NCI-H2171 treated with DMSO at 0.1 percent for 48 hours (cell line): ENCODE data around the gene PALLD.

Experiments used
- DNase-seq: peaks from one replicate; lab custom pipeline; 2025; lab: John Stamatoyannopoulos, UW

PALLD gene

DNA sequence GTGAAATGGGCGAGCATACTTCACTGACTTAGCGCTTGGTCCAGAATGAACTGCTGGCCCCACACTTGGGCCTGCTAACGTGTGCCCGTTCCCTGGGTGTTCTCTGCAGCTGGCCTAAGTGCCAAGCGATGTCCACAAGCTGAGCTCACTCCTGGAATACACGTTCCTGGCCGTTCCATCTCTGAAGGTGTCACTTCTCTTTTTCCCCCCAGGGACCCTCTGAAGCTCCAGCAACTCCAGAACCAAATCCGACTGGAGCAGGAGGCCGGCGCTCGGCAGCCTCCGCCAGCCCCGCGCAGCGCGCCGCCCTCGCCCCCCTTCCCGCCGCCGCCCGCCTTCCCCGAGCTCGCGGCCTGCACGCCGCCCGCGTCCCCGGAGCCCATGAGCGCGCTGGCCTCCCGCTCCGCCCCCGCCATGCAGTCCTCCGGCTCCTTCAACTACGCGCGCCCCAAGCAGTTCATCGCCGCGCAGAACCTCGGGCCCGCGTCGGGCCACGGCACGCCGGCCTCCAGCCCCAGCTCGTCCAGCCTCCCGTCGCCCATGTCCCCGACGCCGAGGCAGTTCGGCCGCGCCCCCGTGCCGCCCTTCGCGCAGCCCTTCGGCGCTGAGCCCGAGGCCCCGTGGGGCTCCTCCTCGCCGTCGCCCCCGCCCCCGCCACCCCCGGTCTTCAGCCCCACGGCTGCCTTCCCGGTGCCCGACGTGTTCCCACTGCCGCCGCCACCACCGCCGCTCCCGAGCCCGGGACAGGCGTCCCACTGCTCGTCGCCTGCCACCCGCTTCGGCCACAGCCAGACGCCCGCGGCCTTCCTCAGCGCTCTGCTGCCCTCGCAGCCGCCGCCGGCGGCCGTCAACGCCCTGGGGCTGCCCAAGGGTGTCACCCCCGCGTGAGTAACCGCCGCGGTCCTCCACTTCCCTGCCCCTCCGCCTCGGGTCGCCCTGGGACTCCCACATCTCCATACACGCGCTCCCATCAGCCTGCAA is 380.9 kb downstream of the PALLD start:
- DNase-seq: no peak

DNA sequence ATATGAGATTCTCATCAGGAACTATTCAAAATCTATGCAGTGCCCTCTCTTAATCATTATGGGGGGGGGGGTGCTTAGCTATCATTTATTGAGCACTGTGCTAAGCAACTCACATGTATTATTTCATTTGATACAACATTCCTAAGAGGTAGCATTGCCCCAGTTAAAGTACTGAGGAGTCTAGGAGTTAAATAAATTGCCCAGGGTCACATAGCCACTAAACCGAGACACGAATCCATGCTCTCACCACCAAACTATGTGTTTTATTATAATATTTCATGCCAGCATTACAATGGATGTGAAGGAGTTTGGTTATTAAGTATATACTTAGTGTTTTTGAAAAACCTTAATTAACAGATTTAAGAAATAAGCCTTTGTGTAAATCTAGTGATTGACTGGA is 381.8 kb downstream of the PALLD start:
- DNase-seq: no peak

DNA sequence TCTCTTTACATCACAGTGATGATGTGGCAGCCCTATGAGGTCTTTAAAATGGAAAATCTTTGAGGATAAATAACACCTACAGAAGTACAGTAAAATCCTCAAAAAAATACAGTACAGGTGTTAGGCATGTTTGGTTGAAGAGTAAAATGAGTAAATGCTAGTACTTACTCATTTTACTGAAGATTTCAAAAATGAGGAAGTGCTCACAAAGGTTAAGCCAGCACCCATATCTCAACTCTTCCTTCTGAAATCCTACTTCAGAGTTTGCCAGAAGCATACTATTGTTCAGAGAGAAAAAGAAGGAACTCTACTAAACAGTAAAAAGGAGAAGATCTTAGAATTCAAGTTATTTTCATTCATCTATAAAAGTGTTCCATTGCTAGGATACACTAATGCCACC is 382.3 kb downstream of the PALLD start:
- DNase-seq: no peak

DNA sequence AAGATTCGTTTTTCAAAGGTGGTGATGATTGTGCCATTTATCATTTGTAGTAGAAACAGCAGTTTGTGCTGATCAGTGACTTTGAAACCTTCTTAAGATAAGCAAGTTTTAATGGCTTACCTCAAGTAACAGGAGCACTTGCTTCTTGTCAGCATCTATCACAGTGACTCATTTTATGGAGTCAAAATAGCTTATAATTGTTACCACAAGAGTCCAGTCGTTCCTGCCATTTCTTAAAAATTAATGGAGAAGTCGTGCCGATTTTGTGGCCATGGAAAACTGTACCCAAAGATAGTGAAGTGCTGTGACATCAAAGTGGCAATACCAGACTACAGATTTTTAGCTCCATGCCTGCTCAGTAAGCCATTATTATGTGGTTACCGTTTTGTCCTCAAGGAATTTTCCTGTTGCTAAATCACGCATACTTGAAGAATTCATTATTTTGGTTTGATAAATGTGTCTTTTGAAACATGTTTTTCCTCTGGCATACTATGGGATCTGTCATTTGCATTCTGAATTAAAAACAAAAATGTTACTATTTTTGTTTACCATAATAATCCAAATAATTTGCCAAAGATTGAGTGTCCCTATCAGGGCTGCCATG is 383.3 kb downstream of the PALLD start:
- no peak for DNase-seq

DNA sequence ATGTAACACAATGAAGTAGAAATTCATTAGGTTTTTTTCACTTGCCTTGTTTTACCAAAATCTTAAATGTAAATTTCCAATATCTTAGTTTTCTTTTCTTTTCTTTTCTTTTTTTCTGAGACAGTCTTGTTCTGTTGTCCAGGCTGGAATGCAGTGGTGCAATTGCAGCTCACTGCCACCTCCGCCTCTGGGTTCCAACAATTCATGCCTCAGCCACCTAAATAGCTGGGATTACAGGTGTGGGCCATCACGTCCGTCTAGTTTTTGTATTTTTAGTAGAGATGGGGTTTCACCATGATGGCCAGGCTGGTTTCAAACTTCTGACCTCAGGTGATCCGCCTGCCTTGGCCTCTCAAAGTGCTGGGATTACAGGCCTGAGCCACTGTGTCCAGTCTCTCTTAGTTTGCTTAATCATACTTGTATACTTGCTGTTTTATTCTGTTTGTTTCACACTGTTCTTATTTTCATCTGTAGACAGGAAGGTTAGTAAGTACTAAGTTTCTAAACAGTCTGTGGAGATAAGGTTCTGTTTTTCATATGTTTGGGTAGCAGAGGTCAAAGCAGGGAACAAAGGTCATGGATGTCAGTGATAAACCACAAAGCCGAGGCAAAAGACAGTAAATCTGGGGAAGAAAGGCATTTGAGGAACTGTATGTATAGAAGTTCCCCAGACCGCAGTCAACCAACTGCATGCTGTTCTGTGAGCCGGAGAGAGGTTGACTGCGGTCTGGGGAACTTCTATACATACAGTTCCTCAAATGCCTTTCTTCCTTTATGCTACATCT is 384.2 kb downstream of the PALLD start:
- no peak for DNase-seq

DNA sequence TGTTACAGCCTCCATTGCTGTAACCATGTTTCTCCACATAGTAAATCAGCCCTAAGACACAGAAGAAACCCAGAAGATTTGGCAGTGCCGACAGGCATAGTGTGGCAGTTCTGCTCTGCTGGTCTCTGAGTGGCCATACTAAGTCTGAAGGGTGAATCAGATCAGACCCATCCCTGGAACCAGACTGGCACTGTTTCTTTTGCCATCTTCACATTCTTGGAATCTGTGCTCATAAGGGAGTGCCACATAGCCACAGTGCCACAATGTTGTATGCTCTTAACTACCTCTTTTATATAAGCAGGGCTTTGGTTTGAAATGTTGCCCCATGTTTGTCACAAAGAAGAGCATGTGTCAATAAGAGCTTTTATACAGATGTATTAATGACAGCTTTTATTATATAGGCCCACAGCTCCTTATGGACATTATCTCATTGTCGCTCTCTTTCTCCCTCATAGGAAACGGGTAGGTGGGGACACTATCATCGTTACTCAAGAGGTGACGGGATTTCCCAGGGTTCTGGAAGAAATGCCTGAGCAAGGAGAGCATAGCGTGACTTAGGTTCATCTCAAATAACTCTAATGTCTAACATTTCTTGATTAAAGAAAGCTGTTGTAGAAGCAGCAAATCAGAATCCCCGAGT is 385.0 kb downstream of the PALLD start:
- DNase-seq: no peak

DNA sequence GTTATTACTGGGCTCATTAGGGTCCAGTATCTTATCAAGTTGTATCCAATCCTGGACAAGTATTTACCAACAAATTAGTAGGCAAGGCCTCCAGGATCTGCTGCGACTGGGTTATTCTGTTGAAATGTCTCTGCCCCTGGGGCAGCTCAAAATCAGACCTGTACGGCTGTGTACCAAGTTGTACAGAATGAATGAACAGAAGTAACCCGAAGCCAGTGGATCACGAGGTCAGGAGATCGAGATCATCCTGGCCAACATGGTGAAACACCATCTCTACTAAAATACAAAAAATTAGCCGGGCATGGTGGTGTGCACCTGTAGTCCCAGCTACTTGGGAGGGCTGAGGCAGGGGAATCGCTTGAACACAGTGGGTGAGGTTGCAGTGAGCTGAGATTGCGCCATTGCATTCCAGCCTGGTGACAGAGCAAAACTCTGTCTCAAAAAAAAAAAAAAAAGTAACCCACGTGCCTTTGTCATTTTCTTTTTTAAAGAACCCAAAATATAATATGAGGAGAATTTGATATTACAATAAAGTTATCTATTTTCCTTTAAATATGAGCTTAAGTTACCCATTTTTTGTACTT is 385.9 kb downstream of the PALLD start:
- DNase-seq: no peak

DNA sequence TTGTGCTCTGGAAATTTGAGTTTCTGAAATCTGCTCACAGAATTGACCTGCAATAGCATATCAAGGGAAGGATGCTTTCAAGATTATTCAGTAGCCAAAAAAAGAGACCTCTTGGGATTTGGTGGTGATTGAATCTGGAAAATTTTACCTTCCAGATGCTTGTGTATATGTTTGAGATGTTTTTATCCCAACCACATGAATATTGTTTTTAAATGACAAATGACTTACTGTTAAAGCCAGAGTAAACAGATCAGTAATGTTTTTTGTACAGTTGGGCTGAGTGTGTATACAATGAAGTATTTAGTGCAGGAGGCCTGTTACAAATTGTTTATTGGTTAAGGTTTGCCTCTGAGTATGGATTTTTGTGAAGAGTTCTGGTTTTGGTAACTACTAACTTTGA is 386.7 kb downstream of the PALLD start:
- no peak for DNase-seq

DNA sequence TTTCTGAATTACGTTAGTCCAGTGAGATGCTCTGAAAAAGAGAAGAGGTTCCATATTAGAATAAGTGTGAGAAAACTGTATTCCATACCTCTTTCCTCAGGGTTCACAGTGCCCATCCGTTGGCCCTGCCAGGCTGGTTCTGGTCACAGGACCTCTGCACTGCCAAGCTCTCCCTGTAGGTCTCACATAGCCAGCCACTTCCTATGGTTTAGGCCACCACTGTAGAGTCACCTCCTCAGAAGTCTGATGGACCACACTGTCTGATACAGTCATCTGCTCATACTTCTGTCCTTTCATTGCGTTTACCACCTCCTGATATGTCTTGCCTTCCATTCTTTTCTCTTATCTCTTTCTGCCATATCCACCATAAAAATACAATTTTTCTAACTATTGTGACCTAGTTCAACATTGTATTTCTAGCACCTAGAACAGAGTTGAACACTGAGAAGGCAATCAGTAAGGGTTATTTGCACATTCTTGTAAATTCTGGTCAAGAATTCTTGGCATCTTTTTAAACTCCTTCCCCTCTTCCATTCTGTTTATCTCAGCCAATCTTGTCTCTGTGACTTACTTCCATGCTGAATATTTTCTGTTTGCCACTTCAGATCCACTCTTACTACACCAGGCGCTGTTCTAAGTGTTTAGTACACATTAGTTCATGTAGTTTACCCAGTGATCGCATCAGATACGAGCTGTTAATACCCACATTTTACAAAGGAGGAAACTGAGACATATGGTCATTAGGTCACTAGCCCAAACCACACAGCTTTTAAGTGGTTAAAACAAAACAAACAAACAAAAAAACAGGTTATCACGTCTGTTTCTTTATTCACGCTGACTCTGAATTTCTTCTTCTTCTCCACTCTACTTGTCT is 387.6 kb downstream of the PALLD start:
- no peak for DNase-seq

DNA sequence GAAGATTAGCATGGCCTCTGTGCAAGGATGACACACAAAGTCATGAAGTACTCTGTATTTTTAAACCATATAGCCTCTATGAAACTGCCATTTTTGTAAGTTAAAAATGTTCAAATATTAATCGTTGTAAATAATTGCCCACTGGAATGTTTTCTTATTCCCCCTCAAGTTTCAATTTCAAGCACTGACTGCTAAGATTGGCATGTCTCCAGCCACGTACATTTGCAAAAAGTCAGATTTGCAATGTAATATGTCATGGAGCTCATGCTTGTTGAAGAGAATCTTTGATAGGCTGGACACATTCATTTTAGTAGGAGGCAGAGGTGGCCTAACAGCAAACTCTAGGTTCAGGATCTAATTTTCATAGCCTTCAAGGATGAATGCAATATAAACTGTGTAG is 388.5 kb downstream of the PALLD start:
- no peak for DNase-seq

DNA sequence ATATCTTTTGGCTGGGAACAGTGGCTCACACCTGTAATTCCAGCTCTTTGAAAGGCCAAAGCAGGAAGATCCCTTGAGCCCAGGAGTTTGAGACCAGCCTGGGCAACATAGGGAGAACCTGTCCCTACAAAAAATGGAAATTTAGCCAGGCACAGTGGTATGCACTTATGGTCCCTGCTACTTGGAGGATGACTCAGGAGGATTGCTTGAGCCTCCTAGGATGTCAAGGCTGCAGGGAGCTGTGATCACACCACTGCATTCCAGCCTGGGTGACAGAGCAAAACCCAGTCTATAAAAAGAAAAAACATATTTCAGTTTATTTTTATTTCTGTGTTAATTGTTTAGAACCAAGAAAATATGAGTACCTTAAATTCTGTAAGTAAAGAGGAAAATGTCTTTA is 389.5 kb downstream of the PALLD start:
- DNase-seq: no peak

DNA sequence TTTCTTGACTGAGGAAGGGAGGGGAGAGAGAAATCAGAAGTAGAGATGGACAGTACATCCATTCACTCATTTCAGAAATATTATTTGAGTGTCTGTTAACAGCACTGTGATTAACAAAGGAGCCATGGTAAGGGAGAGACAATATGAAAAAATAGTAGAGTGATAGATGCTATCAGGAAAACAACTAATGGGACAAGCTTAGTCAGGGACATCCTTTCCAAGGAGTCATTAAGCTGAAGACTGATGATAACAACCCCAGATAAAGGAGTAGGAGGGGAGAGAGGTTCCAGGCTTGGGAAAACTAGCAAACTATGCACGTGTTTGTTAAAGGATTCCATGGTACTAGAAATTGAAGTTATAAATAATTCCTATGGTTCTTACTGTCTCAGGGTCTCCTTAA is 391.0 kb downstream of the PALLD start:
- DNase-seq: no peak

DNA sequence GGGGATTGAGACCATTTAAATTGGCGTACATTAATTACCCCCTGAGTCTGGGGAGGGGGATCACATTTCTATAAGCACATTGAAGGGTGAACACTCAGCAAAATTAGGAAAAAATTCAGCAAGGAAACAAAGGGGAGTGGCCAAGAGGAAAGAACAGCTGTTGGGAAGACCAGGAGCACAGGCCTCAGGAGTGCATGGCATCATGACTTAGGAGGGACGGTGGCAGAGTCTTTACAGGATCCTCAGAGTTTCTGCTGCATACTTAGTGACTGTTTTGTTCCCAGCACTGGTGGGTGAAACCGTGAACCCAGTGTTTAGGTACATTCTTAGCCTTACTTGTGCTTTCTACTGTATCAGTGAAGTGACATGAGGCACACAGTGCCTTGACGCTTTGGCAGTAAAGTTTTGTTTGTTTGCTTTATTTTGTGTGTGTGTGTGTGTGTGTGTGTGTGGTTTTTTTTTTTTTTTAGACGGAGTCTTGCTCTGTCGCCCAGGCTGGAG is 391.9 kb downstream of the PALLD start:
- peak; percentile 37 for DNase-seq

DNA sequence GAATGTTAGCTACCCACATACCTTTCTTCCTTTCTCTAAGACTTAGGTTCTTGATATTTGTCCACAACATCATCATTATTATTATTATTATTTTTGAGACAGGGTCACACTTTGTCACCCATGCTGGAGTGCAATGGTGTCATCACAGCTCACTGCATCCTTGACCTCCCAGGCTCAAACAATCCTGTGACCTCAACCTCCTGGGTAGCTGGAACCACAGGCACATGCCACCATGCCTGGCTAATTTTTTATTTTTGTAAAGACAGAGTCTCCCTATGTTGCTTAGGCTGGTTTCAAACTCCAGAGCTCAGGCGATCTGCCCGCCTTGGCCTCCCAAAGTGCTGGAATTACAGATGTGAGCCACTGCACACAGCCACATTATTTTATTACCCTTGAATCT is 394.2 kb downstream of the PALLD start:
- DNase-seq: no peak

DNA sequence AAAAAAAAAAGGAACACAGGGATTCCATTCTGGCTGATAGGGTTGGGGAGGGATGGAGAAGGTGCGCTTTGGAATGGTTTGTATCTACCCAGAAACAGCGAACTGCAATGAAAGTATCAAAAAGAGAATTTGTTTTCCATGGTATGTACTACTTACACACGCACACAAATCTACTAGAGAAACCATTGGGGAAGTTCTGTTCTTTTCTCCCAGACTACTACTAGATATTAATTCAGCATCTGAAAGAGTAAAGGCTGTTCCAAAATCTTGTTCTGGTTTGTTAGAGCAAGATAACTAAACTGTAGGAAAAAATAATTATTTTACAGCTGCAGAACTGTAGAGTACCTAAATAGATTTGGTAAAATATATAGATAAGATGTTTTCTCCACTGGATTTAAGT is 394.8 kb downstream of the PALLD start:
- no peak for DNase-seq

DNA sequence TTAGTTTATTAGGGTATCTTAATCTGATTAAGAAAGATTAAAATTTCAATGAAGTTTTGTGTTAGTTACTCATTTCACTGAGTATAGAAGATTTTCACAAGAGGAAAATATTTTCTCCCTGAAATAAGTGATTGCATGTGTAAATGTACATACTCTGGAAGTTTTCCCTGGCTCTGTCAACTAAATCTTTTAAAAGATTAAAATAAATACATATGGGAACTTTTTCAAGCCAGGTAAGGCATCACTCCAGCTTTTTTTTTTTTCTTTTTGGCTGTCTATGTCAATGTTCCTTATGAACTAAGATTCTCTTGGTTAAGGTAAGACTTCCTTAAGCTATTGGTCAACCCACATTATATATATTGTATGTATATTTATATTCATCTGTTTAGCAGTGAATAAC is 395.6 kb downstream of the PALLD start:
- DNase-seq: no peak

DNA sequence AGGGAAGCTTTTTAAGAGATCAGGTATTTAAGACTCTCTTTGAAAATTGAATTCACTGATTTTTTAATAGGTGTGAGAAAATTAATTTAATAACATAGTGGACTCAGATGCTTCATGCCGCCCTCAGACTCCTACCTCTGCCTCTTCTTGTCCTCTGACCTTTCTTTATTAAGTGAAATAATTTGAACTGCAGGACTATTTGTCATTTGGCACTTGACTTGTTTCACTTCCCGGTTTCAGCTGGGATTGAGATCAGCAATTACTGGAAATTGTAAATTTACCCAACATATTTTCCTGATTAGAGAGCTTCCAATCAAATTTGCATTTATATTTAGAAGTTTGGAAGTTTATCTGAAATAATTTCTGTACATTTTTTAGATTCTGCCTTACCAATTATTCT is 396.4 kb downstream of the PALLD start:
- DNase-seq: no peak

DNA sequence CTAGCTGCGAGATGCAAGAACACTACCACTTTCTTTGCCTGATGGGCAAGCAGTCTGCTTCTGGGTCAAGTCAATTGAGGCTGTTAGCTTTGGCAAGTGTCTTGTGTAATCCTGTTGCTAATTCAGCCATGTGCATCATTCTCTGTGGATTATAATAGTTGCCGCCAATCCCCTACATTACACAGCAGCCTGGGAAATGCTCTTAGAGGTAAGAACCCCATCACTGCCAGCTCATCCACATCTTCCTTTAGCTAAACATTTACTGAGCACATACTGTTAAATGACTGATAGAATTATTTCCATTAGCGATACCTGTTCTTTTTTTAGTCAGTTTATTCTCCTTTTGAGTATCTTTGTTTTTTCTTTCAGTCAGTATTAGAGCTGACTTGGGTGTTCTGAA is 397.0 kb downstream of the PALLD start:
- no peak for DNase-seq

DNA sequence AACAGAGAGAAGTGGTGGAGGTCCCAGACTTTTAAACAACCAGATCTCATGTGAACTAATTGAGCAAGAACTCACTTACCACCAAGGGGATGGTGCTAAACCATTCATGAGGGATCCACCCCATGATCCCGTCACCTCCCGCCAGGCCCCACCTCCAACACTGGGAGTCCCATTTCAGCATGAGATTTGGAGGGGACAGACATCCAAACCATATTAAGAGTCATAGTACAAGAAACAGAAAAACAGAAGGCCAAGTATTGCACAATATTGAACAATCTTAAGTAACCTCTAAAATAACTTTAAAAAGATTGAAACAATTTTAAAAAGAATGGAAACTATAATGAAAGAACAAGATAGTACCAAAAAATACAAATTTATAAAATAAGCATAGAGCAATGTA is 403.2 kb downstream of the PALLD start:
- DNase-seq: no peak

DNA sequence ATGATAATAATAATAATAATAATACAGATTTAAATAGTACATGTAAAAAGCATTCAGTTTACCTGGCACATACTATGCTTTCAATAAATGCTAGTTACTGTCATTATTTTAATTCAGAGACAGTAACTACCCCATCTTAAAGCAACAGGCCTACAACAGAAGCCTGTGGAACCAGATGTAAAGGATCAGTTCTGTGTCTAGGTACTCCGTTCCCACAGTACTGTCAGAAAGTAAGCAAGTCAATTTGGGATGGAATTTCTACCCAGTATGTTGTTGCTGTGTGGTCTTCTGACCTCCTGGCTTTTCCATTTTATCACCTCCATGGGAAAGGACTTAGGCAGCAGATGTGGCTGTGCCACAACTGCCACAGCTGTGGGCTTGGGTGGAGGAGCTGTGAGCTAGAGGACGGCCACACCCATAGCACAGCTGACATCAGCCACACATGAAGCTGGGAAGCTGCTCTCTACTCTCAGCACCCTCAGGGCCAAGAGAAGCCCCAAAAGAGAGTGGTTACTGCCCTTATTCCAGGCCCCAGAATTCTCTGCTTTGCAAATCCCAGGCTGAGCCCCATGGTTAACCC is 410.4 kb downstream of the PALLD start:
- DNase-seq: no peak
